HL-60 (cell line): Measurements from ENCODE around the gene CD93.

Experiments
- GABPA ChIP-seq: IDR thresholded peaks from 2 replicates; pipeline ENCODE4 v1.6.1; 2012; ENCODE audit warnings: low read depth
- POLR2AphosphoS5 ChIP-seq: IDR thresholded peaks from 2 replicates; pipeline ENCODE4 v1.6.1; 2012; ENCODE audit warnings: low read depth
- TF ChIP-seq, protein P1 (sequence below): IDR thresholded peaks from one replicate; pipeline ENCODE4 v1.5.1; 2011; ENCODE audit warnings: low read length, control low read depth, inconsistent platforms; ENCODE audit not compliant: insufficient read depth

DNA sequence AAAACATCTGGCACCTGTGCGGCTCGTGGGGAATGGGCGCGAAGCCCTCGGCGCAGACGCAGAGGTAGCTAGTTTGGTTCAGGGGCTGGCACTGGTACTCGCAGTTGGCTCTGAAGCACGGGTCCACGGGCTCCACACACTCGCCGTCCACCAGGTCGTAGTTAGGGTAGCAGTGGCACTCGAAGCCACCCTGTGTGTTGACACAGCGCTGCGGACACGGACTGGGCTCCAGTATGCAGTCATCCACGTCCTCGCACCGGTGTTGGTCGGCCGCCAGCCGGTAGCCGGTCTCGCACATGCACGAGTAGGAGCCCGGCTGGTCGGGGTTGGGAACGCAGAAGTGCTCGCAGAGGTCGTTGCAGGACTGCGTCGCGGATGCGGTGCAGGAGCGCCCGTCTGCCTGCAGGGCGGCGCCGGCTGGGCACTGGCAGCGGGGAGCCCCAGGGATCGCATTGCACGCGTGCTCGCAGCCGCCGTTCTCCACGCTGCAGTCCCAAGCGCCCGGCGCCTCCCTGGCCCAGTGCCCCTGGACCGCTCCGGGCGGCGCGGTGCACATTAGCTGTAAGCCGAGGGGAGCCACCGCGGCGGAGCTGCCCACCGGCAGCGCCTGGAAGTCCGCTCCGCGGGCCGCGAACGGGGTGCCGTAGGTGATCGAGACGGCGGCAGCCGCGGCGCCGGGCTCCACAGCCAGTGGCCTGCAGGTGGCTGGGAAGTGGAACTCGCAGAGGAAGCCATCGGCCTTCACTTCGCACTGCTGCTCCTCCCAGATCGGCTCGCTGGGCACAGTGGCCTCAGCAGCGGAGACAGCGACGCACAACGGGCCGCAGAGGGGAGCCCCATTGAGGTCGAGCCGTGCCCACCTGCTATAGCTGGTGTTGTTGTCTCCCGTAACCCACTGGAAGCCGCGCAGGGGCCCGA, 37.6 kb downstream of the CD93 start:
- TF ChIP-seq POLR2AphosphoS5 (0 out of 2 replicates have a peak, but pooled peaks have one; percentile 39), GABPA (no peak)
- TF ChIP-seq, protein P1, sequence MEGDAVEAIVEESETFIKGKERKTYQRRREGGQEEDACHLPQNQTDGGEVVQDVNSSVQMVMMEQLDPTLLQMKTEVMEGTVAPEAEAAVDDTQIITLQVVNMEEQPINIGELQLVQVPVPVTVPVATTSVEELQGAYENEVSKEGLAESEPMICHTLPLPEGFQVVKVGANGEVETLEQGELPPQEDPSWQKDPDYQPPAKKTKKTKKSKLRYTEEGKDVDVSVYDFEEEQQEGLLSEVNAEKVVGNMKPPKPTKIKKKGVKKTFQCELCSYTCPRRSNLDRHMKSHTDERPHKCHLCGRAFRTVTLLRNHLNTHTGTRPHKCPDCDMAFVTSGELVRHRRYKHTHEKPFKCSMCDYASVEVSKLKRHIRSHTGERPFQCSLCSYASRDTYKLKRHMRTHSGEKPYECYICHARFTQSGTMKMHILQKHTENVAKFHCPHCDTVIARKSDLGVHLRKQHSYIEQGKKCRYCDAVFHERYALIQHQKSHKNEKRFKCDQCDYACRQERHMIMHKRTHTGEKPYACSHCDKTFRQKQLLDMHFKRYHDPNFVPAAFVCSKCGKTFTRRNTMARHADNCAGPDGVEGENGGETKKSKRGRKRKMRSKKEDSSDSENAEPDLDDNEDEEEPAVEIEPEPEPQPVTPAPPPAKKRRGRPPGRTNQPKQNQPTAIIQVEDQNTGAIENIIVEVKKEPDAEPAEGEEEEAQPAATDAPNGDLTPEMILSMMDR = peak; percentile 58
